ENCODE measurements around the gene NQO1. TPM values are rescaled to one million over a fixed set of nuclear protein-coding genes. Genes with fewer than 3 reads are reported as not detected.

The NQO1 gene
- total and polyA plus RNA-seq, 2 of the 13 experiments (the other 11 are each of a cell fraction or from before 2014, with no cell fraction given), result 464 to 1,060 TPM

DNA sequence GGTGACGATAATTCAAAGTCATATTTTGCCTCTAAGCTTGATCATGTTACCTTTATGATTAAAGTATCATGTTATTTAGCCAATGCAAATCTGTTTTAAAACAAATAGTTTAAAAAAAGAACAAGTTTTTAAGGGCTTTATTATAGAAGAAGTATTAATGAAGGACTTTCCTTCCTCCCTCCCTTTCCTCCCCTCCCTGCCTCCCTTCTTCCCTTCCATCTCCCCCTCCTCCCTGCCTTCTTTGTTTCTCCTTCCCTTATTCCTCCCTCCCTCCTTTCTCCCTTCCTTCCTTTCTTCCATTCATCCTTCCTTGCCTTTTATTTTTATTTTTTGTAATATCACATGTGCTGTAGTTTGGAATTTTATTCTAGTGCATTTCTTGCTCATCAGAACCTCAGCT, 26.4 kb downstream of the NQO1 start:
- TSS peak; percentile 16 for BruUV-seq (replicated peaks)
- Histone ChIP-seq H3K27ac (ENCODE audit: extremely low read length, insufficient read depth, low read length) (no peak overlapping the region), H4K20me1 (ENCODE audit: insufficient read depth, low read length) (no peaks in the 10 kb centered on the region), H3K27me3 (ENCODE audit: control insufficient read depth in 1 of 2, insufficient read depth in 2 of 2, low read length in 2 of 2) (no peaks in the 10 kb centered on the region), H3K4me3 (replicated peaks in 1 of 3; ENCODE audit: insufficient read depth in 1 of 3, low read depth in 2 of 3, low read length in 3 of 3) (no peak overlapping the region), H3K4me1 (ENCODE audit: insufficient read depth, low read length) (no peaks in the 10 kb centered on the region), H3K9me3 (ENCODE audit: low read length) (no peaks in the 10 kb centered on the region), H3K9ac (ENCODE audit: insufficient read depth, low read depth, low read length) (no peak overlapping the region), H3K79me2 (ENCODE audit: insufficient read depth, low read length) (no peaks in the 10 kb centered on the region), H3K36me3 (replicated peaks in 1 of 2; ENCODE audit: control insufficient read depth in 1 of 2, insufficient read depth in 2 of 2, low read length in 2 of 2) (peaks cover 9 to 70% of the 10 kb centered on the region in 2 experiments; a peak in 4 of 5 replicates), H2AFZ (ENCODE audit: low read length) (no peak overlapping the region), H3K4me2 (ENCODE audit: low read depth, low read length) (no peak overlapping the region)
- ChIA-PET POLR2A (interaction anchor here (1.0 kb wide), 1 partner anchor 55 kb away, joined by 3 read pairs; the partner anchor contains the start of gene NOB1), CTCF (ENCODE audit: low intra/inter-chr PET ratio, low total read pairs) (no interaction called here)
- DNase-seq (ENCODE audit: low spot score) (no peak), ATAC-seq (no peak), FAIRE-seq (no peak)
- TF ChIP-seq PAWR (CRISPR knock-in tag; IDR thresholded peaks at IDR 0.05; ENCODE audit: borderline replicate concordance), result no peak
- peak; percentile 78 for TF ChIP-seq HNRNPK (IDR thresholded peaks at IDR 0.05; ENCODE audit: low read depth, low read length, poor library complexity, severe bottlenecking)
- TF ChIP-seq PCBP1 (IDR thresholded peaks at IDR 0.05; ENCODE audit: borderline replicate concordance, low read depth, low read length), result 0 out of 2 replicates have a peak, but pooled peaks have one; percentile 53
- intact Hi-C loops (cut with micrococcal nuclease; ENCODE audit: unreplicated experiment) (no loop called here), in situ Hi-C loops (cut with HindIII; ENCODE audit: extremely low pct_ligation_motif_present, low pct_unique_long_range_greater_than_20kb) (no loop called here)
- WGBS (ENCODE audit: low lambda C conversion rate), result 98% methylated on average over 1 of the region's 1 CpG

DNA sequence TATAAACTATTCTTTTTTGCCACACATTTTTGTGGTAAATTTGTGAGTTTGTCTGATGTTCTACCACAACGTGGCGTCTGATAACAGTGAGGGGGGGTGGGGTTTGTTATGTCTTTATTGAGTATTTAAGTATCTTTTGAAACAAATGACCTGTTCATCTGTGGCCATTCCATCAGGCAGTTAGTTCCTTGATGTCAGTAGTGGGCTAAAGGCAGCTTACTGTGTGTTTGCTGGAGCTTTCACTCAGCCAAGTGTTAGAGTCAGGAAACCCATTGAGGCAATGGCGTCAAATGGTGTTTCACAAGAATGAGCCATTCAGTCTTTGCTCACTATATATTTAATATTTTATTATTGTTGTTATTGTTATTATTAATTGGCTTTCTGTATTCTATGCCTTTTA, 28.0 kb downstream of the NQO1 start:
- POLR2A ChIA-PET, result no interaction called here
- intact Hi-C loops (cut with micrococcal nuclease; ENCODE audit: unreplicated experiment), result no loop called here
- in situ Hi-C loops (cut with HindIII; ENCODE audit: extremely low pct_ligation_motif_present, low pct_unique_long_range_greater_than_20kb), result no loop called here
- FAIRE-seq (no peak), DNase-seq (ENCODE audit: low spot score) (no peak), ATAC-seq (no peak)
- H3K9ac ChIP-seq (ENCODE audit: insufficient read depth, low read depth, low read length), result no peak overlapping the region
- no peaks in the 10 kb centered on the region for H3K9me3 ChIP-seq (ENCODE audit: low read length)
- peaks cover 17 to 80% of the 10 kb centered on the region in 2 experiments for H3K36me3 ChIP-seq (replicated peaks in 1 of 2; ENCODE audit: control insufficient read depth in 1 of 2, insufficient read depth in 2 of 2, low read length in 2 of 2)
- no peak overlapping the region for H2AFZ ChIP-seq (ENCODE audit: low read length)
- no peaks in the 10 kb centered on the region for H3K4me1 ChIP-seq (ENCODE audit: insufficient read depth, low read length)
- H3K4me2 ChIP-seq (ENCODE audit: low read depth, low read length), result no peak overlapping the region
- CTCF ChIA-PET (ENCODE audit: low intra/inter-chr PET ratio, low total read pairs), result no interaction called here
- TF ChIP-seq RBM22 (optimal IDR thresholded peaks at IDR 0.05; ENCODE audit: low read length) (peak; percentile 57), NR2F1 (CRISPR knock-in tag; IDR thresholded peaks at IDR 0.05) (no peak), ATM (IDR thresholded peaks at IDR 0.05; ENCODE audit: borderline replicate concordance) (no peak)
- TF ChIP-seq, protein P1, sequence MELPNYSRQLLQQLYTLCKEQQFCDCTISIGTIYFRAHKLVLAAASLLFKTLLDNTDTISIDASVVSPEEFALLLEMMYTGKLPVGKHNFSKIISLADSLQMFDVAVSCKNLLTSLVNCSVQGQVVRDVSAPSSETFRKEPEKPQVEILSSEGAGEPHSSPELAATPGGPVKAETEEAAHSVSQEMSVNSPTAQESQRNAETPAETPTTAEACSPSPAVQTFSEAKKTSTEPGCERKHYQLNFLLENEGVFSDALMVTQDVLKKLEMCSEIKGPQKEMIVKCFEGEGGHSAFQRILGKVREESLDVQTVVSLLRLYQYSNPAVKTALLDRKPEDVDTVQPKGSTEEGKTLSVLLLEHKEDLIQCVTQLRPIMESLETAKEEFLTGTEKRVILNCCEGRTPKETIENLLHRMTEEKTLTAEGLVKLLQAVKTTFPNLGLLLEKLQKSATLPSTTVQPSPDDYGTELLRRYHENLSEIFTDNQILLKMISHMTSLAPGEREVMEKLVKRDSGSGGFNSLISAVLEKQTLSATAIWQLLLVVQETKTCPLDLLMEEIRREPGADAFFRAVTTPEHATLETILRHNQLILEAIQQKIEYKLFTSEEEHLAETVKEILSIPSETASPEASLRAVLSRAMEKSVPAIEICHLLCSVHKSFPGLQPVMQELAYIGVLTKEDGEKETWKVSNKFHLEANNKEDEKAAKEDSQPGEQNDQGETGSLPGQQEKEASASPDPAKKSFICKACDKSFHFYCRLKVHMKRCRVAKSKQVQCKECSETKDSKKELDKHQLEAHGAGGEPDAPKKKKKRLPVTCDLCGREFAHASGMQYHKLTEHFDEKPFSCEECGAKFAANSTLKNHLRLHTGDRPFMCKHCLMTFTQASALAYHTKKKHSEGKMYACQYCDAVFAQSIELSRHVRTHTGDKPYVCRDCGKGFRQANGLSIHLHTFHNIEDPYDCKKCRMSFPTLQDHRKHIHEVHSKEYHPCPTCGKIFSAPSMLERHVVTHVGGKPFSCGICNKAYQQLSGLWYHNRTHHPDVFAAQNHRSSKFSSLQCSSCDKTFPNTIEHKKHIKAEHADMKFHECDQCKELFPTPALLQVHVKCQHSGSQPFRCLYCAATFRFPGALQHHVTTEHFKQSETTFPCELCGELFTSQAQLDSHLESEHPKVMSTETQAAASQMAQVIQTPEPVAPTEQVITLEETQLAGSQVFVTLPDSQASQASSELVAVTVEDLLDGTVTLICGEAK (IDR thresholded peaks at IDR 0.05), result no peak
- TF ChIP-seq, protein P1 (CRISPR knock-in tag; IDR thresholded peaks at IDR 0.05), result no peak
- no peak overlapping the region for H3K27ac ChIP-seq (ENCODE audit: extremely low read length, insufficient read depth, low read length)
- 97% methylated on average over 3 of the region's 3 CpGs for WGBS (ENCODE audit: low lambda C conversion rate)
- no TSS peak for BruUV-seq (replicated peaks)
- H4K20me1 ChIP-seq (ENCODE audit: insufficient read depth, low read length), result no peaks in the 10 kb centered on the region
- no peak overlapping the region for H3K4me3 ChIP-seq (replicated peaks in 1 of 3; ENCODE audit: insufficient read depth in 1 of 3, low read depth in 2 of 3, low read length in 3 of 3)
- H3K27me3 ChIP-seq (ENCODE audit: control insufficient read depth in 1 of 2, insufficient read depth in 2 of 2, low read length in 2 of 2), result no peaks in the 10 kb centered on the region
- no peaks in the 10 kb centered on the region for H3K79me2 ChIP-seq (ENCODE audit: insufficient read depth, low read length)

Measured in HepG2 (cell line).